GM23338 (cell line): ENCODE results near the gene ROCK2. TPM values are rescaled to one million over a fixed set of nuclear protein-coding genes. Genes with fewer than 3 reads are reported as not detected.

Source experiments
- ATAC-seq: fragments of 200-7000 bp; cut with Tn5 transposase; 3 replicates; pipeline ENCODE4 v1.9.1; 2020
- DNase-seq: peaks from one replicate; pipeline ENCODE4 v3.0.0-alpha.2; 2015; ENCODE audit warnings: low spot score
- H2AFZ ChIP-seq: fragments of 200-600 bp; sonication (generic); 2 replicates; pipeline ENCODE4 v1.8.0; 2016; ENCODE audit warnings: antibody characterized with exemption, mild to moderate bottlenecking, moderate library complexity
- H3F3A ChIP-seq: fragments of 200-600 bp; sonication (generic); replicated peaks from 2 replicates; pipeline ENCODE4 v1.8.0; 2017; ENCODE audit warnings: antibody characterized with exemption, mixed run types, low read depth
- H3K27ac ChIP-seq: fragments of 200-600 bp; sonication (generic); 2 replicates; pipeline ENCODE4 v1.6.1; 2016; ENCODE audit warnings: low read depth
- H3K27me3 ChIP-seq: fragments of 200-600 bp; sonication (generic); 2 replicates; pipeline ENCODE4 v1.8.0; 2016; ENCODE audit warnings: mild to moderate bottlenecking, mixed run types, moderate library complexity; ENCODE audit not compliant: insufficient read depth
- H3K36me3 ChIP-seq: fragments of 200-600 bp; sonication (generic); 2 replicates; pipeline ENCODE4 v1.8.0; 2016; ENCODE audit warnings: mild to moderate bottlenecking; ENCODE audit not compliant: insufficient read depth
- H3K4me1 ChIP-seq: fragments of 200-600 bp; sonication (generic); 2 replicates; pipeline ENCODE4 v1.8.0; 2016; ENCODE audit warnings: mild to moderate bottlenecking, moderate library complexity; ENCODE audit not compliant: insufficient read depth
- H3K4me2 ChIP-seq: fragments of 200-600 bp; sonication (generic); 2 replicates; pipeline ENCODE4 v1.7.1; 2017; ENCODE audit warnings: mixed run types
- H3K4me3 ChIP-seq: fragments of 200-600 bp; sonication (generic); 2 replicates; pipeline ENCODE4 v1.6.1; 2016; ENCODE audit warnings: mixed run types
- H3K79me2 ChIP-seq: fragments of 200-600 bp; sonication (generic); replicated peaks from 2 replicates; pipeline ENCODE4 v1.8.0; 2017; ENCODE audit warnings: mild to moderate bottlenecking; ENCODE audit not compliant: insufficient read depth
- H3K9me2 ChIP-seq: fragments of 200-600 bp; sonication (generic); 2 replicates; pipeline ENCODE4 v1.8.0; 2017; ENCODE audit not compliant: insufficient read depth
- H4K20me1 ChIP-seq: fragments of 200-600 bp; sonication (generic); replicated peaks from 2 replicates; pipeline ENCODE4 v1.8.0; 2017; ENCODE audit warnings: mild to moderate bottlenecking; ENCODE audit not compliant: insufficient read depth
- H3K27ac Mint-ChIP-seq: 2 replicates; pipeline ENCODE4 v1.8.0; 2020; ENCODE audit warnings: inconsistent platforms, mild to moderate bottlenecking, moderate library complexity, mixed read lengths
- H3K27me3 Mint-ChIP-seq: 3 replicates; pipeline ENCODE4 v1.8.0; 2022; ENCODE audit warnings: low read depth, mild to moderate bottlenecking, moderate library complexity, mixed read lengths, inconsistent platforms; ENCODE audit not compliant: insufficient read depth, poor library complexity
- H3K36me3 Mint-ChIP-seq: 3 replicates; pipeline ENCODE4 v1.8.0; 2021; ENCODE audit warnings: low read depth, mild to moderate bottlenecking, inconsistent platforms, moderate library complexity, mixed read lengths
- H3K4me1 Mint-ChIP-seq: 3 replicates; pipeline ENCODE4 v1.8.0; 2020; ENCODE audit warnings: mild to moderate bottlenecking, inconsistent platforms, mixed read lengths
- H3K4me3 Mint-ChIP-seq: 3 replicates; pipeline ENCODE4 v1.8.0; 2021; ENCODE audit warnings: moderate library complexity, mild to moderate bottlenecking, inconsistent platforms, mixed read lengths
- H3K9me3 Mint-ChIP-seq: 3 replicates; pipeline ENCODE4 v1.8.0; 2020; ENCODE audit warnings: moderate library complexity, mild to moderate bottlenecking, inconsistent platforms, mixed read lengths
- CREB1 ChIP-seq: fragments of 250-450 bp; sonication (Bioruptor Pico); IDR thresholded peaks from 2 replicates; pipeline ENCODE4 v1.5.0; 2020; ENCODE audit warnings: low read depth, mild to moderate bottlenecking, moderate library complexity
- EZH2 ChIP-seq: fragments of 200-600 bp; sonication (generic); IDR thresholded peaks from one replicate; pipeline ENCODE4 v1.8.0; 2017; ENCODE audit warnings: antibody characterized with exemption, mild to moderate bottlenecking, low read depth; ENCODE audit not compliant: unreplicated experiment
- EZH2phosphoT487 ChIP-seq: fragments of 200-600 bp; sonication (generic); IDR thresholded peaks from one replicate; pipeline ENCODE4 v1.8.1; 2018; ENCODE audit warnings: antibody characterized with exemption; ENCODE audit not compliant: unreplicated experiment
- NANOG ChIP-seq: IDR thresholded peaks from 2 replicates; pipeline ENCODE4 v1.6.1; 2016; ENCODE audit warnings: antibody characterized with exemption, borderline replicate concordance
- POLR2AphosphoS5 ChIP-seq: IDR thresholded peaks from 2 replicates; pipeline ENCODE4 v1.6.1; 2016; ENCODE audit warnings: antibody characterized with exemption, low read depth
- STAT1 ChIP-seq: IDR thresholded peaks from one replicate; pipeline ENCODE4 v1.6.1; 2016; ENCODE audit warnings: antibody characterized with exemption; ENCODE audit not compliant: unreplicated experiment
- ZNF114 ChIP-seq: fragments of 250-450 bp; sonication (Bioruptor Pico); IDR thresholded peaks from 2 replicates; pipeline ENCODE4 v1.5.0; 2020; ENCODE audit warnings: mild to moderate bottlenecking, moderate library complexity
- ZNF331 ChIP-seq: fragments of 250-450 bp; sonication (Bioruptor Pico); IDR thresholded peaks from 2 replicates; pipeline ENCODE4 v1.5.0; 2020; ENCODE audit warnings: low read depth, mild to moderate bottlenecking, moderate library complexity
- polyA plus RNA-seq: library from polyadenylated mRNA; unstranded; fragments of >200 nt; fragmentation: Nextera tagmentation; extraction: Ambion mirVana; gene quantifications from 2 replicates; pipeline ENCODE4 v1.2.1, GENCODE V29; 2016
- total RNA-seq: library from RNA; depleted of rRNA; stranded (reverse); fragments of >200 nt; shearing (Covaris generic); gene quantifications from 2 replicates; pipeline ENCODE4 v1.2.3, GENCODE V29; 2014
- TF ChIP-seq, protein P1 (sequence below): fragments of 250-450 bp; sonication (Bioruptor Pico); IDR thresholded peaks from 2 replicates; pipeline ENCODE4 v1.5.0; 2020; ENCODE audit warnings: mild to moderate bottlenecking, moderate library complexity
- TF ChIP-seq, protein P2 (sequence below): IDR thresholded peaks from 2 replicates; pipeline ENCODE4 v1.6.1; 2016; ENCODE audit warnings: antibody characterized with exemption
- TF ChIP-seq, protein P3 (sequence below): IDR thresholded peaks from one replicate; pipeline ENCODE4 v1.6.1; 2018; ENCODE audit warnings: antibody characterized with exemption; ENCODE audit not compliant: unreplicated experiment
- TF ChIP-seq, protein P4 (sequence below), 2 experiments: fragments of 200-600 bp in 1 of 2; sonication (generic) in 1 of 2; conservative IDR thresholded peaks; 2 replicates each; pipeline versions ENCODE4 v1.5.1 to v1.6.1; 2016 to 2017; ENCODE audit warnings: antibody characterized with exemption in 2 of 2, low read depth in 2 of 2, mild to moderate bottlenecking in 2 of 2, moderate library complexity in 1 of 2

ROCK2 gene
- total and polyA plus RNA-seq, 2 experiments from 2014 or later = 16.4 to 28.0 TPM

DNA sequence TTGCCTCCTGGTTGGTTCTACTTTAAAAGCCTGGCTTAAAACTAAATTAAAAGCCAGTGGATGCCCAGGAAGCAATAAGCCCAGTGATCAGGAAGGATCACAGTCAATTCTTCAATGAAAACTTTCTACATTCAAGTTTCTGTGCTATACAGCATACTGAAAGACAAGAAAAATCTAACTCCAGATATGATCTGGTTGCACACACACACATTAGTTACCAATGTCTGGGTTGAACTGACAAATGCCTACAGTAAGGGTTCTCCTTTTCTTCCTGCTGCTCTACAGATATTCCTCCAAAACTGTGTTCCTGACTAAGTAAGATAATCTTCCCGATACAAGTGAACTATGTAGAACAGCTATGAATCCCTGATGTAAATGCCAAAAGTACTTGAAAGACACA, 81.3 kb downstream of the ROCK2 start:
- no peak overlapping the region for H3K27ac ChIP-seq
- no peaks in the 10 kb centered on the region for H3K27me3 ChIP-seq
- H3K4me3 Mint-ChIP-seq = no peak overlapping the region
- TF ChIP-seq CREB1 (CRISPR knock-in tag) = no peak
- TF ChIP-seq STAT1 = no peak
- TF ChIP-seq ZNF331 (CRISPR knock-in tag) = no peak
- TF ChIP-seq POLR2AphosphoS5 = no peak
- no peak for TF ChIP-seq NANOG
- TF ChIP-seq, protein P1, sequence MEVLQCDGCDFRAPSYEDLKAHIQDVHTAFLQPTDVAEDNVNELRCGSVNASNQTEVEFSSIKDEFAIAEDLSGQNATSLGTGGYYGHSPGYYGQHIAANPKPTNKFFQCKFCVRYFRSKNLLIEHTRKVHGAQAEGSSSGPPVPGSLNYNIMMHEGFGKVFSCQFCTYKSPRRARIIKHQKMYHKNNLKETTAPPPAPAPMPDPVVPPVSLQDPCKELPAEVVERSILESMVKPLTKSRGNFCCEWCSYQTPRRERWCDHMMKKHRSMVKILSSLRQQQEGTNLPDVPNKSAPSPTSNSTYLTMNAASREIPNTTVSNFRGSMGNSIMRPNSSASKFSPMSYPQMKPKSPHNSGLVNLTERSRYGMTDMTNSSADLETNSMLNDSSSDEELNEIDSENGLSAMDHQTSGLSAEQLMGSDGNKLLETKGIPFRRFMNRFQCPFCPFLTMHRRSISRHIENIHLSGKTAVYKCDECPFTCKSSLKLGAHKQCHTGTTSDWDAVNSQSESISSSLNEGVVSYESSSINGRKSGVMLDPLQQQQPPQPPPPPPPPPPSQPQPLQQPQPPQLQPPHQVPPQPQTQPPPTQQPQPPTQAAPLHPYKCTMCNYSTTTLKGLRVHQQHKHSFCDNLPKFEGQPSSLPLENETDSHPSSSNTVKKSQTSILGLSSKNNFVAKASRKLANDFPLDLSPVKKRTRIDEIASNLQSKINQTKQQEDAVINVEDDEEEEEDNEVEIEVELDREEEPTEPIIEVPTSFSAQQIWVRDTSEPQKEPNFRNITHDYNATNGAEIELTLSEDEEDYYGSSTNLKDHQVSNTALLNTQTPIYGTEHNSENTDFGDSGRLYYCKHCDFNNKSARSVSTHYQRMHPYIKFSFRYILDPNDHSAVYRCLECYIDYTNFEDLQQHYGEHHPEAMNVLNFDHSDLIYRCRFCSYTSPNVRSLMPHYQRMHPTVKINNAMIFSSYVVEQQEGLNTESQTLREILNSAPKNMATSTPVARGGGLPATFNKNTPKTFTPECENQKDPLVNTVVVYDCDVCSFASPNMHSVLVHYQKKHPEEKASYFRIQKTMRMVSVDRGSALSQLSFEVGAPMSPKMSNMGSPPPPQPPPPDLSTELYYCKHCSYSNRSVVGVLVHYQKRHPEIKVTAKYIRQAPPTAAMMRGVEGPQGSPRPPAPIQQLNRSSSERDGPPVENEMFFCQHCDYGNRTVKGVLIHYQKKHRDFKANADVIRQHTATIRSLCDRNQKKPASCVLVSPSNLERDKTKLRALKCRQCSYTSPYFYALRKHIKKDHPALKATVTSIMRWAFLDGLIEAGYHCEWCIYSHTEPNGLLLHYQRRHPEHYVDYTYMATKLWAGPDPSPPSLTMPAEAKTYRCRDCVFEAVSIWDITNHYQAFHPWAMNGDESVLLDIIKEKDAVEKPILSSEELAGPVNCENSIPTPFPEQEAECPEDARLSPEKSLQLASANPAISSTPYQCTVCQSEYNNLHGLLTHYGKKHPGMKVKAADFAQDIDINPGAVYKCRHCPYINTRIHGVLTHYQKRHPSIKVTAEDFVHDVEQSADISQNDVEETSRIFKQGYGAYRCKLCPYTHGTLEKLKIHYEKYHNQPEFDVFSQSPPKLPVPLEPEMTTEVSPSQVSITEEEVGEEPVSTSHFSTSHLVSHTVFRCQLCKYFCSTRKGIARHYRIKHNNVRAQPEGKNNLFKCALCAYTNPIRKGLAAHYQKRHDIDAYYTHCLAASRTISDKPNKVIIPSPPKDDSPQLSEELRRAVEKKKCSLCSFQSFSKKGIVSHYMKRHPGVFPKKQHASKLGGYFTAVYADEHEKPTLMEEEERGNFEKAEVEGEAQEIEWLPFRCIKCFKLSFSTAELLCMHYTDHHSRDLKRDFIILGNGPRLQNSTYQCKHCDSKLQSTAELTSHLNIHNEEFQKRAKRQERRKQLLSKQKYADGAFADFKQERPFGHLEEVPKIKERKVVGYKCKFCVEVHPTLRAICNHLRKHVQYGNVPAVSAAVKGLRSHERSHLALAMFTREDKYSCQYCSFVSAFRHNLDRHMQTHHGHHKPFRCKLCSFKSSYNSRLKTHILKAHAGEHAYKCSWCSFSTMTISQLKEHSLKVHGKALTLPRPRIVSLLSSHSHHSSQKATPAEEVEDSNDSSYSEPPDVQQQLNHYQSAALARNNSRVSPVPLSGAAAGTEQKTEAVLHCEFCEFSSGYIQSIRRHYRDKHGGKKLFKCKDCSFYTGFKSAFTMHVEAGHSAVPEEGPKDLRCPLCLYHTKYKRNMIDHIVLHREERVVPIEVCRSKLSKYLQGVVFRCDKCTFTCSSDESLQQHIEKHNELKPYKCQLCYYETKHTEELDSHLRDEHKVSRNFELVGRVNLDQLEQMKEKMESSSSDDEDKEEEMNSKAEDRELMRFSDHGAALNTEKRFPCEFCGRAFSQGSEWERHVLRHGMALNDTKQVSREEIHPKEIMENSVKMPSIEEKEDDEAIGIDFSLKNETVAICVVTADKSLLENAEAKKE (CRISPR knock-in tag) = no peak
- TF ChIP-seq, protein P2, sequence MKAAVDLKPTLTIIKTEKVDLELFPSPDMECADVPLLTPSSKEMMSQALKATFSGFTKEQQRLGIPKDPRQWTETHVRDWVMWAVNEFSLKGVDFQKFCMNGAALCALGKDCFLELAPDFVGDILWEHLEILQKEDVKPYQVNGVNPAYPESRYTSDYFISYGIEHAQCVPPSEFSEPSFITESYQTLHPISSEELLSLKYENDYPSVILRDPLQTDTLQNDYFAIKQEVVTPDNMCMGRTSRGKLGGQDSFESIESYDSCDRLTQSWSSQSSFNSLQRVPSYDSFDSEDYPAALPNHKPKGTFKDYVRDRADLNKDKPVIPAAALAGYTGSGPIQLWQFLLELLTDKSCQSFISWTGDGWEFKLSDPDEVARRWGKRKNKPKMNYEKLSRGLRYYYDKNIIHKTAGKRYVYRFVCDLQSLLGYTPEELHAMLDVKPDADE = no peak
- TF ChIP-seq, protein P3, sequence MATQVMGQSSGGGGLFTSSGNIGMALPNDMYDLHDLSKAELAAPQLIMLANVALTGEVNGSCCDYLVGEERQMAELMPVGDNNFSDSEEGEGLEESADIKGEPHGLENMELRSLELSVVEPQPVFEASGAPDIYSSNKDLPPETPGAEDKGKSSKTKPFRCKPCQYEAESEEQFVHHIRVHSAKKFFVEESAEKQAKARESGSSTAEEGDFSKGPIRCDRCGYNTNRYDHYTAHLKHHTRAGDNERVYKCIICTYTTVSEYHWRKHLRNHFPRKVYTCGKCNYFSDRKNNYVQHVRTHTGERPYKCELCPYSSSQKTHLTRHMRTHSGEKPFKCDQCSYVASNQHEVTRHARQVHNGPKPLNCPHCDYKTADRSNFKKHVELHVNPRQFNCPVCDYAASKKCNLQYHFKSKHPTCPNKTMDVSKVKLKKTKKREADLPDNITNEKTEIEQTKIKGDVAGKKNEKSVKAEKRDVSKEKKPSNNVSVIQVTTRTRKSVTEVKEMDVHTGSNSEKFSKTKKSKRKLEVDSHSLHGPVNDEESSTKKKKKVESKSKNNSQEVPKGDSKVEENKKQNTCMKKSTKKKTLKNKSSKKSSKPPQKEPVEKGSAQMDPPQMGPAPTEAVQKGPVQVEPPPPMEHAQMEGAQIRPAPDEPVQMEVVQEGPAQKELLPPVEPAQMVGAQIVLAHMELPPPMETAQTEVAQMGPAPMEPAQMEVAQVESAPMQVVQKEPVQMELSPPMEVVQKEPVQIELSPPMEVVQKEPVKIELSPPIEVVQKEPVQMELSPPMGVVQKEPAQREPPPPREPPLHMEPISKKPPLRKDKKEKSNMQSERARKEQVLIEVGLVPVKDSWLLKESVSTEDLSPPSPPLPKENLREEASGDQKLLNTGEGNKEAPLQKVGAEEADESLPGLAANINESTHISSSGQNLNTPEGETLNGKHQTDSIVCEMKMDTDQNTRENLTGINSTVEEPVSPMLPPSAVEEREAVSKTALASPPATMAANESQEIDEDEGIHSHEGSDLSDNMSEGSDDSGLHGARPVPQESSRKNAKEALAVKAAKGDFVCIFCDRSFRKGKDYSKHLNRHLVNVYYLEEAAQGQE = no peak
- TF ChIP-seq EZH2phosphoT487 = no peak
- TF ChIP-seq, protein P4, sequence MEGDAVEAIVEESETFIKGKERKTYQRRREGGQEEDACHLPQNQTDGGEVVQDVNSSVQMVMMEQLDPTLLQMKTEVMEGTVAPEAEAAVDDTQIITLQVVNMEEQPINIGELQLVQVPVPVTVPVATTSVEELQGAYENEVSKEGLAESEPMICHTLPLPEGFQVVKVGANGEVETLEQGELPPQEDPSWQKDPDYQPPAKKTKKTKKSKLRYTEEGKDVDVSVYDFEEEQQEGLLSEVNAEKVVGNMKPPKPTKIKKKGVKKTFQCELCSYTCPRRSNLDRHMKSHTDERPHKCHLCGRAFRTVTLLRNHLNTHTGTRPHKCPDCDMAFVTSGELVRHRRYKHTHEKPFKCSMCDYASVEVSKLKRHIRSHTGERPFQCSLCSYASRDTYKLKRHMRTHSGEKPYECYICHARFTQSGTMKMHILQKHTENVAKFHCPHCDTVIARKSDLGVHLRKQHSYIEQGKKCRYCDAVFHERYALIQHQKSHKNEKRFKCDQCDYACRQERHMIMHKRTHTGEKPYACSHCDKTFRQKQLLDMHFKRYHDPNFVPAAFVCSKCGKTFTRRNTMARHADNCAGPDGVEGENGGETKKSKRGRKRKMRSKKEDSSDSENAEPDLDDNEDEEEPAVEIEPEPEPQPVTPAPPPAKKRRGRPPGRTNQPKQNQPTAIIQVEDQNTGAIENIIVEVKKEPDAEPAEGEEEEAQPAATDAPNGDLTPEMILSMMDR (conservative IDR thresholded peaks at IDR 0.05; ENCODE audit: low read depth in 2 of 2) = no peak
- TF ChIP-seq EZH2 = no peak
- no peak for TF ChIP-seq ZNF114
- H3K4me1 ChIP-seq = no peaks in the 10 kb centered on the region
- no peak overlapping the region for H2AFZ ChIP-seq
- no peaks in the 10 kb centered on the region for H3K9me3 Mint-ChIP-seq
- no peaks in the 10 kb centered on the region; the same call in 2 of the 3 replicates for H3K4me1 Mint-ChIP-seq
- no peaks in the 10 kb centered on the region; the same call in 1 of the 2 replicates for H4K20me1 ChIP-seq
- no peaks in the 10 kb centered on the region for H3K36me3 ChIP-seq
- H3K79me2 ChIP-seq = peaks cover 35% of the 10 kb centered on the region
- H3K27ac Mint-ChIP-seq = no peak overlapping the region
- H3K4me3 ChIP-seq = no peak overlapping the region
- H3K27me3 Mint-ChIP-seq = no peaks in the 10 kb centered on the region
- DNase-seq (no peak), ATAC-seq (no peak)
- no peak overlapping the region for H3K4me2 ChIP-seq
- H3K9me2 ChIP-seq = no peaks in the 10 kb centered on the region
- no peaks in the 10 kb centered on the region for H3F3A ChIP-seq
- H3K36me3 Mint-ChIP-seq = peaks cover 6% of the 10 kb centered on the region; the same call in 2 of the 3 replicates
